Esophagus squamous epithelium (tissue), 4 donors: ENCODE data around the gene STON2.

ENCODE experiments used
- POLR2A ChIP-seq, 4 donors: fragments of 450-650 bp; IDR thresholded peaks; one replicate each; pipeline ENCODE4 v1.6.1; 2017; ENCODE audit warnings: antibody characterized with exemption in 4 of 4, mild to moderate bottlenecking in 4 of 4, moderate library complexity in 3 of 4
- TF ChIP-seq, protein P1 (sequence below), 6 experiments: fragments of 450-650 bp in 4 of 6; fragments of 200-600 bp in 2 of 6; sonication (generic) in 2 of 6; IDR thresholded peaks; one replicate each; pipeline ENCODE4 v1.5.1; 2016 to 2019; ENCODE audit warnings: antibody characterized with exemption in 6 of 6, mild to moderate bottlenecking in 4 of 6, moderate library complexity in 4 of 6

DNA sequence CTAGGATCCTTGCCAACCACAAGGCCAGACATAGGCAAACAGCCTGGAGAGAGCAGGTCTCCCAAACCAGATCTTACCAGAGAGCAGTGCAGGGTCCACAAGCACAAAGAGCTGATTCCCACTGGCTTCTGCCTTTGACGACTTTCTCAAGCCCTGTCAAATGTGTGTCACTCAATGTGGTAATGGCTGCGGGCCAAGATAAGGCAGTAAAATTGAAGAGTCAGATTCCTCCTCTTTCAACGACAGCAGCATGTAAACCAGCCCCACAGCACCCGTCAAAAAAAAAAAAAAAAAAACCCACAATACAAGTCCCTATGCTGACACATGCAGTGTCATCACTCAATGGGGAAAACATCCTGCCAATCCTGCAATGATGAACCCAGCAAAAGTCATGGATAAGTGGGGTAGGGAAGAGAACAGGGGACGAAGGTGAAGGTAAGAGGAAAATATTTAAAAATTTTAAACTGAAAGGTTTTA, at the start of gene STON2:
- TF ChIP-seq, protein P1, sequence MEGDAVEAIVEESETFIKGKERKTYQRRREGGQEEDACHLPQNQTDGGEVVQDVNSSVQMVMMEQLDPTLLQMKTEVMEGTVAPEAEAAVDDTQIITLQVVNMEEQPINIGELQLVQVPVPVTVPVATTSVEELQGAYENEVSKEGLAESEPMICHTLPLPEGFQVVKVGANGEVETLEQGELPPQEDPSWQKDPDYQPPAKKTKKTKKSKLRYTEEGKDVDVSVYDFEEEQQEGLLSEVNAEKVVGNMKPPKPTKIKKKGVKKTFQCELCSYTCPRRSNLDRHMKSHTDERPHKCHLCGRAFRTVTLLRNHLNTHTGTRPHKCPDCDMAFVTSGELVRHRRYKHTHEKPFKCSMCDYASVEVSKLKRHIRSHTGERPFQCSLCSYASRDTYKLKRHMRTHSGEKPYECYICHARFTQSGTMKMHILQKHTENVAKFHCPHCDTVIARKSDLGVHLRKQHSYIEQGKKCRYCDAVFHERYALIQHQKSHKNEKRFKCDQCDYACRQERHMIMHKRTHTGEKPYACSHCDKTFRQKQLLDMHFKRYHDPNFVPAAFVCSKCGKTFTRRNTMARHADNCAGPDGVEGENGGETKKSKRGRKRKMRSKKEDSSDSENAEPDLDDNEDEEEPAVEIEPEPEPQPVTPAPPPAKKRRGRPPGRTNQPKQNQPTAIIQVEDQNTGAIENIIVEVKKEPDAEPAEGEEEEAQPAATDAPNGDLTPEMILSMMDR (IDR thresholded peaks at IDR 0.05) = no peak
- TF ChIP-seq POLR2A (IDR thresholded peaks at IDR 0.05) = no peak
